ENCODE results near the gene CIB4.

GRCh38 chr2:26581991-26582842, 58.9 kb downstream of the CIB4 start:
- no peak for TF ChIP-seq POLR2A (IDR thresholded peaks at IDR 0.05; ENCODE audit: low read depth)
- TF ChIP-seq CTCF (IDR thresholded peaks at IDR 0.05): no peak
- TF ChIP-seq POLR2AphosphoS5 (IDR thresholded peaks at IDR 0.05): no peak
